ENCODE results near the gene PLEKHG4. TPM values are rescaled to one million over a fixed set of nuclear protein-coding genes. Genes with fewer than 3 reads are reported as not detected.

The PLEKHG4 gene
- total and polyA plus RNA-seq, 9 of the 15 experiments (the other 6 are each of a cell fraction or from before 2014, with no cell fraction given), result 3.7 to 36.8 (median 17.9) TPM

- Histone ChIP-seq H3K27me3 (ENCODE audit: control insufficient read depth in 2 of 2, insufficient read depth in 2 of 2, low read length in 2 of 2) (no peaks in the 10 kb centered on the region), H3K4me1 (replicated peaks in 1 of 2; ENCODE audit: control insufficient read depth in 2 of 2, insufficient read depth in 2 of 2, low read length in 2 of 2) (peaks cover 22 to 34% of the 10 kb centered on the region in 2 experiments; a peak in 4 of 5 replicates), H3K4me3 (no peak overlapping the region), H4K20me1 (replicated peaks; ENCODE audit: control insufficient read depth, insufficient read depth, low read length) (no peaks in the 10 kb centered on the region), H3K79me2 (ENCODE audit: control insufficient read depth, insufficient read depth, low read length) (no peaks in the 10 kb centered on the region; the same call in 2 of the 3 replicates), H3K9me1 (ENCODE audit: control insufficient read depth, insufficient read depth, low read length) (no peaks in the 10 kb centered on the region), H3K9ac (ENCODE audit: insufficient read depth in 1 of 2, low read depth in 2 of 2, low read length in 2 of 2) (0 out of 4 replicates have a peak overlapping the region, but pooled peaks of 1 of the 2 experiments have one; percentile 40), H3K27ac (ENCODE audit: extremely low read depth, low read depth, low read length) (no peak overlapping the region), H2AFZ (ENCODE audit: low read depth, low read length) (no peak overlapping the region), H3K9me3 (replicated peaks; ENCODE audit: control insufficient read depth, insufficient read depth, low read depth, low read length) (no peaks in the 10 kb centered on the region), H3K4me2 (ENCODE audit: insufficient read depth, low read length) (no peak overlapping the region), H3K36me3 (ENCODE audit: control insufficient read depth, insufficient read depth, low read length) (no peaks in the 10 kb centered on the region)
- no TSS peak for BruUV-seq (replicated peaks)
- in situ Hi-C loops (cut with MboI), result loop anchor here (5.0 kb wide), 1 partner anchor 89 kb away; no protein-coding TSS in a partner anchor
- DNase-seq (ENCODE audit: extremely low read depth in 1 of 4, low spot score in 3 of 4) (no peak), ATAC-seq (no peak), FAIRE-seq (no peak)
- ChIA-PET CTCF (ENCODE audit: low intra/inter-chr PET ratio) (no interaction called here), POLR2A (interaction anchor here (0.7 to 1.0 kb wide), 3 partner anchors 11 to 396 kb away, joined by 3 to 4 read pairs (median 3); partner anchors contain the start of gene ZDHHC1)
- 80% methylated on average over 4 of the region's 4 CpGs for WGBS (ENCODE audit: insufficient coverage, low coverage, missing lambda C conversion rate)
- no peak for TF ChIP-seq NFIX (CRISPR knock-in tag; IDR thresholded peaks at IDR 0.05; ENCODE audit: low read depth)
- no peak for TF ChIP-seq MCM7 (IDR thresholded peaks at IDR 0.05)
- TF ChIP-seq ZNF785 (CRISPR knock-in tag; IDR thresholded peaks at IDR 0.05), result no peak
- no peak for TF ChIP-seq CBX3 (IDR thresholded peaks at IDR 0.05; ENCODE audit: borderline replicate concordance in 1 of 2, low read length in 2 of 2)
- TF ChIP-seq HDAC6 (IDR thresholded peaks at IDR 0.05; ENCODE audit: low read depth, low read length), result no peak
- no peak for TF ChIP-seq ZNF717 (CRISPR knock-in tag; IDR thresholded peaks at IDR 0.05)
- TF ChIP-seq, protein P1, sequence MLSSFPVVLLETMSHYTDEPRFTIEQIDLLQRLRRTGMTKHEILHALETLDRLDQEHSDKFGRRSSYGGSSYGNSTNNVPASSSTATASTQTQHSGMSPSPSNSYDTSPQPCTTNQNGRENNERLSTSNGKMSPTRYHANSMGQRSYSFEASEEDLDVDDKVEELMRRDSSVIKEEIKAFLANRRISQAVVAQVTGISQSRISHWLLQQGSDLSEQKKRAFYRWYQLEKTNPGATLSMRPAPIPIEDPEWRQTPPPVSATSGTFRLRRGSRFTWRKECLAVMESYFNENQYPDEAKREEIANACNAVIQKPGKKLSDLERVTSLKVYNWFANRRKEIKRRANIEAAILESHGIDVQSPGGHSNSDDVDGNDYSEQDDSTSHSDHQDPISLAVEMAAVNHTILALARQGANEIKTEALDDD (IDR thresholded peaks at IDR 0.05), result no peak
- TF ChIP-seq NRF1 (conservative IDR thresholded peaks at IDR 0.05 in 1 of 2, IDR thresholded peaks at IDR 0.05 in 1 of 2), result no peak
- TF ChIP-seq NFE2L1 (tag; IDR thresholded peaks at IDR 0.05; ENCODE audit: borderline replicate concordance, low read depth), result no peak
- no peak for TF ChIP-seq PHF21A (IDR thresholded peaks at IDR 0.05; ENCODE audit: borderline replicate concordance, low read depth)
- no peak for TF ChIP-seq ZNF217 (CRISPR knock-in tag; IDR thresholded peaks at IDR 0.05)
- no peak for TF ChIP-seq ZNF79 (CRISPR knock-in tag; IDR thresholded peaks at IDR 0.05; ENCODE audit: low read depth)
- TF ChIP-seq ZNF146 (CRISPR knock-in tag; IDR thresholded peaks at IDR 0.05; ENCODE audit: unreplicated experiment), result no peak
- no peak for TF ChIP-seq GABPB2 (CRISPR knock-in tag; conservative IDR thresholded peaks at IDR 0.05)
- TF ChIP-seq, protein P2, sequence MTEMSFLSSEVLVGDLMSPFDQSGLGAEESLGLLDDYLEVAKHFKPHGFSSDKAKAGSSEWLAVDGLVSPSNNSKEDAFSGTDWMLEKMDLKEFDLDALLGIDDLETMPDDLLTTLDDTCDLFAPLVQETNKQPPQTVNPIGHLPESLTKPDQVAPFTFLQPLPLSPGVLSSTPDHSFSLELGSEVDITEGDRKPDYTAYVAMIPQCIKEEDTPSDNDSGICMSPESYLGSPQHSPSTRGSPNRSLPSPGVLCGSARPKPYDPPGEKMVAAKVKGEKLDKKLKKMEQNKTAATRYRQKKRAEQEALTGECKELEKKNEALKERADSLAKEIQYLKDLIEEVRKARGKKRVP (CRISPR knock-in tag; IDR thresholded peaks at IDR 0.05), result no peak
- TF ChIP-seq CTCFL (IDR thresholded peaks at IDR 0.05; ENCODE audit: borderline replicate concordance, insufficient read depth, low read depth, low read length, poor library complexity, severe bottlenecking), result no peak
- intact Hi-C loops (cut with micrococcal nuclease), result no loop called here
Observed at GRCh38 chr16:67252609-67253497, 26.5 kb upstream of the PLEKHG4 start.
